ENCODE data around the gene IBTK. TPM values are rescaled to one million over a fixed set of nuclear protein-coding genes. Genes with fewer than 3 reads are reported as not detected.

IBTK gene
- total and polyA plus RNA-seq, 2 of the 8 experiments (the other 6 are each of a cell fraction or from before 2014, with no cell fraction given) = 4.6 to 24.2 TPM

- H3K23ac ChIP-seq (ENCODE audit: insufficient read length) = no peak overlapping the region
- POLR2A ChIA-PET (ENCODE audit: partially characterized antibody) = no interaction called here
- no peak overlapping the region for H2AK5ac ChIP-seq (ENCODE audit: low read depth, low read length)
- peaks cover 0 to 3% (median 1%) of the 10 kb centered on the region in 4 experiments; a peak in 2 of 7 replicates for H3K4me1 ChIP-seq (replicated peaks in 1 of 4; ENCODE audit: control insufficient read depth in 3 of 4, insufficient read depth in 4 of 4, low read length in 3 of 4)
- no peaks in the 10 kb centered on the region for H4K20me1 ChIP-seq (replicated peaks in 1 of 2; ENCODE audit: control insufficient read depth in 1 of 2, insufficient read depth in 2 of 2, low read length in 2 of 2)
- H3K14ac ChIP-seq (ENCODE audit: insufficient read length) = no peak overlapping the region
- H4K5ac ChIP-seq (ENCODE audit: insufficient read length, low read depth, low read length) = no peak overlapping the region
- CTCF ChIA-PET (ENCODE audit: partially characterized antibody) = interaction anchor here (0.7 to 1.3 kb wide), 3 partner anchors 10 to 1154 kb away, joined by 3 to 5 read pairs (median 3); no protein-coding TSS in a partner anchor
- H2BK12ac ChIP-seq (ENCODE audit: low read depth, low read length) = no peak overlapping the region
- H3K79me1 ChIP-seq (ENCODE audit: low read depth, low read length) = no peaks in the 10 kb centered on the region
- FAIRE-seq = no peak
- H2BK20ac ChIP-seq (ENCODE audit: low read length) = no peak overlapping the region
- H3K9ac ChIP-seq (replicated peaks in 1 of 4; ENCODE audit: extremely low read depth in 1 of 4, low read depth in 3 of 4, low read length in 3 of 4) = no peak overlapping the region
- no peak overlapping the region for H2BK15ac ChIP-seq (ENCODE audit: low read length)
- H3K4me2 ChIP-seq (ENCODE audit: insufficient read depth in 1 of 2, low read depth in 2 of 2, low read length in 2 of 2) = no peak overlapping the region
- H4K91ac ChIP-seq (replicated peaks; ENCODE audit: insufficient read length, low read length) = no peak overlapping the region
- H2BK5ac ChIP-seq (ENCODE audit: low read depth, low read length) = no peak overlapping the region
- no peak overlapping the region; the same call in 1 of the 2 replicates for H3K27ac ChIP-seq (ENCODE audit: low read depth, low read length)
- no peak overlapping the region for H2AFZ ChIP-seq (ENCODE audit: low read length)
- no peak for DNase-seq (ENCODE audit: low read depth in 1 of 2, low spot score in 2 of 2)
- H3K4me3 ChIP-seq (ENCODE audit: extremely low read depth in 1 of 4, insufficient read depth in 2 of 4, low read depth in 3 of 4, low read length in 4 of 4) = no peak overlapping the region
- no peak overlapping the region for H3K18ac ChIP-seq (ENCODE audit: extremely low read depth, low read length)
- H3K23me2 ChIP-seq (ENCODE audit: low read depth, low read length) = no peaks in the 10 kb centered on the region
- H3K9me3 ChIP-seq (ENCODE audit: insufficient read depth in 2 of 2, low read depth in 1 of 2, low read length in 1 of 2) = no peaks in the 10 kb centered on the region
- H4K8ac ChIP-seq (ENCODE audit: extremely low read depth, insufficient read depth, low read length) = no peak overlapping the region
- no peak overlapping the region for H2BK120ac ChIP-seq (replicated peaks; ENCODE audit: low read depth, low read length)
- no peak overlapping the region for H3K4ac ChIP-seq (replicated peaks; ENCODE audit: insufficient read length, low read depth, low read length)
- H3K56ac ChIP-seq (replicated peaks; ENCODE audit: insufficient read length, low read depth, low read length) = no peak overlapping the region
- H3K36me3 ChIP-seq (ENCODE audit: control insufficient read depth in 2 of 4, insufficient read depth in 4 of 4, low read length in 3 of 4) = no peaks in the 10 kb centered on the region
- H3K79me2 ChIP-seq (ENCODE audit: control insufficient read depth in 1 of 2, insufficient read depth in 2 of 2, low read length in 2 of 2) = no peaks in the 10 kb centered on the region
- H3K27me3 ChIP-seq (replicated peaks in 1 of 4; ENCODE audit: control insufficient read depth in 3 of 4, extremely low read depth in 1 of 4, insufficient read depth in 3 of 4, low read length in 3 of 4) = no peaks in the 10 kb centered on the region
- TF ChIP-seq SUZ12 (IDR thresholded peaks at IDR 0.05; ENCODE audit: low read length) (no peak), NANOG (IDR thresholded peaks at IDR 0.05; ENCODE audit: insufficient read depth, low read depth, low read length, poor library complexity, severe bottlenecking) (no peak), BACH1 (IDR thresholded peaks at IDR 0.05; ENCODE audit: low read length) (no peak), CBX5 (IDR thresholded peaks at IDR 0.05; ENCODE audit: low read depth, low read length) (no peak), CTCF (IDR thresholded peaks at IDR 0.05; ENCODE audit: control extremely low read depth in 1 of 3, insufficient read depth in 1 of 3, low read depth in 1 of 3, low read length in 3 of 3) (no peak), SP1 (IDR thresholded peaks at IDR 0.05; ENCODE audit: low read depth, low read length) (no peak), FOSL1 (IDR thresholded peaks at IDR 0.05; ENCODE audit: insufficient read depth, low read depth, low read length) (no peak), TAF7 (optimal IDR thresholded peaks at IDR 0.05; ENCODE audit: borderline replicate concordance, low read depth, low read length) (no peak), POU5F1 (IDR thresholded peaks at IDR 0.05; ENCODE audit: low read depth, low read length) (no peak), CBX8 (IDR thresholded peaks at IDR 0.05; ENCODE audit: borderline replicate concordance, low read depth, low read length) (no peak)
- TF ChIP-seq, protein P1, sequence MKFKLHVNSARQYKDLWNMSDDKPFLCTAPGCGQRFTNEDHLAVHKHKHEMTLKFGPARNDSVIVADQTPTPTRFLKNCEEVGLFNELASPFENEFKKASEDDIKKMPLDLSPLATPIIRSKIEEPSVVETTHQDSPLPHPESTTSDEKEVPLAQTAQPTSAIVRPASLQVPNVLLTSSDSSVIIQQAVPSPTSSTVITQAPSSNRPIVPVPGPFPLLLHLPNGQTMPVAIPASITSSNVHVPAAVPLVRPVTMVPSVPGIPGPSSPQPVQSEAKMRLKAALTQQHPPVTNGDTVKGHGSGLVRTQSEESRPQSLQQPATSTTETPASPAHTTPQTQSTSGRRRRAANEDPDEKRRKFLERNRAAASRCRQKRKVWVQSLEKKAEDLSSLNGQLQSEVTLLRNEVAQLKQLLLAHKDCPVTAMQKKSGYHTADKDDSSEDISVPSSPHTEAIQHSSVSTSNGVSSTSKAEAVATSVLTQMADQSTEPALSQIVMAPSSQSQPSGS (IDR thresholded peaks at IDR 0.05; ENCODE audit: low read length) = no peak
Measured at GRCh38 chr6:82264321-82264720, 16.8 kb upstream of the IBTK start.

Data from H1 (cell line).